HG03135 (cell line): Measurements from ENCODE around the gene MACO1.

Source experiments
- ATAC-seq: cut with Tn5 transposase; IDR thresholded peaks from one replicate; pipeline ENCODE4 v1.9.1; 2021; ENCODE audit warnings: mild to moderate bottlenecking, moderate library complexity; ENCODE audit not compliant: unreplicated experiment

The MACO1 gene

DNA sequence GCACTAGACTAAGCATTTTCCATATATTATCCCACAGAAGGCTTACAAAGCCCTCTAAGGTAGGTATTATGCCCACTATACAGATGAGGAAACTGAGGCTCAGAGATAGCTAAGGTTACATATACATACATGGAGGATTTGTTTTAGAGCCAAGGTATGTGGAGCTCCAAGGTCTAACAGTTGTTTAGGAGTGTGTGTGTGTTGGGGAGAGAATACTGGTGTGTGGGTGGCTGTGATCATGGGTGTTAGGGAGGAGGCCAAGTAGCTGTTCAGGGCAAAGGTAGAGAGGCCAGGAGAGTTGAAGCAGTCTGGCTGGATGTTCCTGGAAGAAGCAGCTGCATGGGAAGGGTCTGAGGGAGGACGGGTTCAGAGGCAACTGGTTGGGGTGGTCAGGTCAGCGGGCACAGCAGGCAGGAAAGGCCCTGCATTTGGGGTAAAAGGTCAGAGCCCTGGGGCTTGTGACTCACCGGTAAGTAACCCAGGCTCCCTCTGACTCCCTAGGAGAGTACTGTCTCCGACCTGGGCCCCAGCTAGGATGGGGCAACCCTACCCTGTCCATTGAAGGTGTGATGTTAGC lies 107.6 kb downstream of the MACO1 start:
- ATAC-seq: no peak

DNA sequence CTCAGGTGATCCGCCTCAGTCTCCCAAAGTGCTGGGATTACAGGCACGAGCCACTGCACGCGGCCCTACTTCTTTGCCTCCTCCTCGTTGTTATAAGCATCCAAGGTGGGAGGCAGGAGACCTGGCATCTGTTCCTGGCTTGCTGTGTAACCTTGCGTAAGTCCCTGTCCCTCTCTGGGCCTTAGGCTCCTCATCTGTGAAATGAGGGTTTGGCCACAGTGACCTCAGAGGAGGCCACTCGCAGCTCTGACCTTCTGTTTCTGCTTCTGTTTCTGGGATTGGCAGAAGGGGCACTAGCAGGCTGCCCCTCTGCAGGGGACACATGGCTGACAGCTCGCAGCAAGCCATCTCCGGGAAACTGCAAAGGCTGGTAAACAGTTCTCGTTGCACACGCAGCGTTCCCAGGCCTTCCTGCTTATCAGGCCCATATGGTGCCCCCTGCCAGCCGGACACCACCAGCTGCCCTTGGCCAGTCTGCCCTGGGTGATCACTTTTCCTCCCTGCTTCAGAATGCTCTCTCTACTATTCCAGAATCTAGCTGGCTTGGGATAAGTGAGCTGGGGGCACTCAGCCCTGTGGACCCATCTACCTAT lies 110.1 kb downstream of the MACO1 start:
- no peak for ATAC-seq

DNA sequence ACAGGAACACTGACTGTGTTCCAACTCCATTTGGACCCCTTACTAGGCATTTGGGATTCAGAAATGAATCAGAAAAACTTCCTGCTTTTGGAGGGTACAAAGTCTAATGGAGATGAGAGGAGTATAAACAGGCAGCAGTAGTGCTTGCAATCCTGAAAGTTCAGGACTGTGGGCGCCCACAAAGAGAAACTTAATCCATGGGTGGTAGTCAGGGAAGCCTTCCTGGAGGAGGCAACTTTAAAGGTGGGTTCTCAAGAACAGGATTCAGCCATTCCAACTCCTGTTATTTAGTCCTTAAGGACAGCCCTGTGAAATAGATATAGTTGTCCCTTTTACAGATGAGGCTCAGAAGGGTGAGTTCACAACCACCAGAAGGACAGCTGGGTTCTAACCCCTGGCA lies 110.7 kb downstream of the MACO1 start:
- ATAC-seq: no peak

DNA sequence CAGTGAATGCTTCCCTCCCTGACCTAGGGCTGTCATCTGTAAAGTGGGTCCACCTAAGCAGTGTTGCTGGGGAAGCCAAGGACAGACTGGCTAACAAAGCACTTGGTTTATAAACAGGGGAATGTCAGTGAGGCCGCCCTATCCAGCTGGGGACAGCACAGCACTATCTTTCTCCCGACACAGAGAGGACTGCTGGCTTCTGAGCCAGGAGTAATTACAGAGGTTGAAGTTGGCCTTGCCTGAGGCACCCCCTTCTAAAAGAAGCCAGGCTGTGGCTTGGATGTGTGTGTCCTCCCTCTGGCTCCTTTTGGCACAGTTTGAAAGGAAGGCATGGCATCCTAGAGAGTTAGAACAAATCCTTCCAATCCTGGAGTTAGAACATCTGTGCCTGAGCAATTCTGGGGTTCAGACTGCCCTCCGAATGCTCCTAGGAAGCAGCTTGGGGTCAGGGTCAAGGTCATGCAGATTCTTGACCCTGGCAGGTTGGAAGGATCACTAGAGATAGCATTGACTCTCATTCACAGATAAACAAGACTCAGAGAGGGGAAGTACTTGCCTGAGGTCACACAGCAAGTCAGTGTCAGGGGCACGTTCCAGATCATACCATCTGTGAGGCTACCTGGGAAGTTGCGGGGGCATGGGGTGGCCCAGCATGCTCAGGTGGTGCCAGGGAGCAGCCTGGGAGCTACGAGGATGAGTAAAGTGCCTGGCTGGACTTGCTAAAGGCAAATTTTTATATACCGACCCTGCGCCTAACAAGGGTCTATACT lies 111.4 kb downstream of the MACO1 start:
- no peak for ATAC-seq

DNA sequence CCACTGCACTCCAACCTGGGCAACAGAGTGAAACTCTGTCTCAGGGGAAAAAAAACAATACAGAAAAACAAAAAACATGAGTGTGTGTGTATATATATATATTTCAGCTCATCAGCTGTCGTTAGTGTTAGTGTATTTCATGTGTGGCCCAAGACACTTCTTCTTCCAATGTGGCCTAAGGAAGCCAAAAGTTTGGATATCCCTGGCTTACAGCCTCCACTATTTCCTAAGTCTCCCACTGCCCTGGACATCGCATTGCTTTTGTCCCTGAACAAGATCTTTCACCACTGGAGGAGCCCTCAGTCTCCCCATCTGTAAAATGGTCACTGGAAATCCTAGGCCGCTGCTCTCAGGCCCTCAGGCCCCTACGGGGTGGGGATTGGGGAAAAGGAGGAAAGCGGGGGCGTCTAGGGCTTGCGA lies 112.3 kb downstream of the MACO1 start:
- ATAC-seq: no peak

DNA sequence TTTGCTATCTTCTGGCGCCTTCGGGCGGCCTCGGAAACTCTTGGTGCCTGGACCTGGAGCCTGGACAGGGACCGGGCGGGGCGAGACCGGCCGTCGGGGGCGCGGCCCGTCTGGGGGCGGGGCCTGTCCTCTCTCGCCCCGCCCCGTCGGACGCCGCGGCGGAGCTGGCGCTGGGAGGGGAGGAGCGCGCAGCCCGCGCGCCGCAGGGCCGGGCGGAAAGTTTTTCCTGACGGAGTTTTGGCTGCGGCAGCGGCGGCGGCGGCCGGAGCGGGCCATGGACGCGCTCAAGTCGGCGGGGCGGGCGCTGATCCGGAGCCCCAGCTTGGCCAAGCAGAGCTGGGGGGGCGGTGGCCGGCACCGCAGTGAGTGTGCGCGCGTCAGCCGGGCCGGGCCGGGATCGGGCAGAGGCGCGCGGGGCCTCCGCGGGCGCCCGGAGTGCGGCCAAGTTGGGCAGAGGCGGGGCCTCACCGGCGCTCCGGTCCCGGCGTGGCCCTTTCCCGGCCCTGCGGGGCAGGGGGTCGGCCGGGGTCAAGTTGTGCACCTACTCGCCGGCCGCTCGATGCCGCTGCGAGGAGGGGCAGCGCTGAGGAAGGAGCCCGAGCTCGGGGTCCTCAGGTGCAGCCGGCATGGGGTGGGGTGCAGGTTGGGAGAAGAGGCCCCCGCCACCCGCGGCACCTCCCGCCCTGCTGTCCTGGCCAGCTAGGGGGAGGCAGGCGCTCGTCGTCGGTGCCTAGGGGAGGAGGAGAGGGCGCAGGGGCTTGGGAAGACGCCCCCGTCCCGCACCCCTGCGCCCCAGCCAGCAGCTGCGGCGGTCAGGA lies 112.9 kb downstream of the MACO1 start, which contains the start of gene LDLRAP1:
Gene LDLRAP1, plus strand, starts transcription at position 182 of the 818 bp plus-strand sequence. Its CDS starts 93 bp downstream, at position 275.
- ATAC-seq: peak; percentile 71

DNA sequence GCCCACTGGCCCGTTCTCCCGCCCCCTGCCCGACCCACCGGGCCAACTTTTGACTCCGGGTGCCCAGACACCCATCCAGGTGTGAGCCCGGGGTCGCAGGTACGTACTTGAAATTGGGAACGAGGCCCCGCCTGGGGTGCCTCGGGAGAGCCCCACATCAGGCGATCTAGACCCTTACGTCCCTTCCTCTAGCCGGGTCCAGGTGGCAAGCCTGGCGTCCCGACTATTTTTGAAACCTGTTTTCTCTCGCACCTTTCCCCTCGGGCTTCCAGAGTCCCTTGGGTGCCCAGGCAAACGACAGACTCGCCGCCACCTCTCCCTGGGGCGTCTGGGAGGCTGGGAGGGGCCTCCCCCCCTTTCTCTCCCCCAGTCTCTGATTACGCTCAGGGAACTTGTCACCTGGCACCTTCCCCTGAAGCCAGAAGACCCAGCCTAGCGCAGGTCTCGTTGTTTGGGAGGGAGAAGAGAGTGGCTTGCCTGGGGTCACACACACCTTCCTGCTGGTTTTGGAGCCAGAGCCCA lies 113.6 kb downstream of the MACO1 start:
- ATAC-seq: peak; percentile 6

DNA sequence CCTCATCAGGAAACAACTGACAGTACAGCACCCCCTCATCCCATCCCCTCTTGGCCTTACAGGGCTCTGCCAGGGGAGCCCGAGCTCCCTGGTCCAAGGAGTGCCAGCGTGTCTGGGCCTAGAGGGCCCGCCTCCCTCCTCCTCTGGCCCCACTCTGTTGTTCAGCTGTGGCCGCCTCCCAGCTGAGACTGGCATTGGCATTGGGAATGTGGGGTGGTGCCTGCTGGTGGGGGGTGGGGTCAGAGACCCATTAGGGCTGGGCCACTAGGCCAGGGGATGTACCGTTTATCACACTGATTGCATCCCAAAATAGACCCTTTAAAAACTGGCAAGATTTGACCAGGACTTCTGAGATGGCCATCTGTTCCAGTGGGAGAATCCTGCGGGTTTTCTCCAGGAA lies 114.1 kb downstream of the MACO1 start:
- ATAC-seq: no peak

DNA sequence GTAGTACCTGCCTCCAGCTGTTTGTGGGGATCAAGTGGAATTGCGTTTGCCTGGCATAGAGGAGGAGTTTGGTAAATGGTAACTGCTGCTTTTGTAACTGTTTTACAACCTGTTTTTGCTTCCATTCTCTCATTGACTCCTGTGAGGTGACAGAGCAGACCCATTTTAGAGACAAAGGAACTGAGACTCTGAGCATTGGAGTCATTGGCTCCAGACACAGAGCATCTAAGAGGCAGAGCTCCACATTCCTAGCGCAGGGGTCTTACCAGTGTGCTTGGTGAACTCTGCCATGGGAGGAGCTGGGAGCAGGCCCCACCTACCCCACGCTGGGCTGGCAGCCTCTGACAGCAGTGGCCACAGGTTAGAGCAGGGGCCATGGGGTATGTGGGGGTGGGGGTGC lies 115.1 kb downstream of the MACO1 start:
- ATAC-seq: no peak

DNA sequence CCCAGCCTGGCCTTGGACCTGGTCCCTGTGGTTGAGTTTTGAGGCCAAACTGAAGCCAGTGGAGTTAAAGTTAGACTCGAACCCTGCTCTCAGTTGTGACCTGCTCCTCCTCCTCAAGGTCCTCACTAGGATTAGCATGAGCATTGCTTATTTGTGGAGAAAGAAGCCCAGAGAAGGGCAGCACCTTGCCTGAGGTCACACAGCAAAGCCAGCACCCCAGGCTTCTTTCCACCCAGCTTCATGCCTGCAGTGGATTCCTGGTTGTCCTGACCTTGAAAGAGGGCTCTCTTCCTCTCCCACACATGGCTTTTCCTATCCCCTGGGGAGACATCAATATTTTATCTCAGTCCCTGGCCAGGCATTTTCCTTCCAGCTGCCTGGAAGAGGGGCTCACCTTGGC lies 115.5 kb downstream of the MACO1 start:
- ATAC-seq: no peak

DNA sequence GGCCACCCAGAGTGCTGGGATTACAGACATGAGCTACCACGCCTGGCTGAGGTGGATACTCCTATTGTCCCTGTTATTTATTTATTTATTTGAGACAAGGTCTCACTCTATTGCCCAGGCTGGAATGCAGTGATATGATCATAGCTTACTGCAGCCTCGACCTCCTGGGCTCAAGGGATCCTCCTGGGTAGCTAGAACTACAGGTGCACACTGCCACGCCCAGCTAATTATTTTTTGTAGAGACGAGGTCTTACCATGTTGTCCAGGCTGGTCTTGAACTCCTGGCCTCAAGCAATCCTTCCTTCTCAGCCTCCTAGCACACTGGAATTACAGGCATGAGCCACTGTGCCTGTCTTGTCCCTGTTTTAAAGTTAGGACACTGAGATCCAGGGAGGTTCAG lies 117.9 kb downstream of the MACO1 start:
- no peak for ATAC-seq

DNA sequence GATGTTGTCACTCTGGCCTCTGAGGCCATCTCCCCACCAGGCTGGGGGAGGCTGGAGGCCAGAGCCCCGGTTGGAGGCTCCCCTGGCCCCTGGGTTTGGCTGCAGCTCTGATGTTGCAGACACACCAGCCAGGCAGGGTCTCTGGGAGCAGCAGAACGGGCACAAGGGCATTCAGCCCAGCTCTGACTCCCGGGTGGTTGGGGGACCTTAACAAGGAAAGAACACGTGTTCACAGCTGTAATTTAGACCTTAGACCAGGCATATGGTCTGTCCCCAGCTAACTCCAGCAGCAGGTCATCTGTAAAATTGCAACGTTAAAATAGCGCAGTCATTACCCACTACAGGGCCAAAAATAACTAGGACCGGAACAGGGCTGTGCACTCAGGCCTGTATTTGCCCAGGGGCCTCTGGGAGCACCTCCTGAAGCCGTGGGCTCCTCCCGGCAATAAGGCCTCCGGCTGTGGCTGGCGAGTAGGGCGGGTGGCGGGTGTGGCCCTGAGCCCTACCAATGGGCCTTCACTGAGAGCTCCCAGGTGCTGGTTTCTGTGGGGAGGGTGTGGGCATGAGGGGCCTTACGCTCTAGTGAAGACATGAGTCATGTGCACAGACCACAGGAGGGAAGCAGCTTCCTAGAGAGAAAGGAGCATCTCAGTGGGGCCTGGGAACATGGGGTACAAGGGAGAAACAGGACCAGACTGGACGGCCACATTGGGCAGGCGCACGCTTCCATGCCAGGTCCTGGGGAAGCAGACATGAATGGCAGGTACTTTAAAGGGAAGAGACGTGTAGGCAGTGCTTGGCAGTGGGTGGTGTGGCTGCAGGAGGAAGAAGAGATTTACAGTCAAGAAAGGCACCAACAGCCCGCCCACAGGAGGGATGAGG lies 118.8 kb downstream of the MACO1 start:
- peak; percentile 82 for ATAC-seq
